Measurements from ENCODE around the gene GPD1.

The GPD1 gene

DNA sequence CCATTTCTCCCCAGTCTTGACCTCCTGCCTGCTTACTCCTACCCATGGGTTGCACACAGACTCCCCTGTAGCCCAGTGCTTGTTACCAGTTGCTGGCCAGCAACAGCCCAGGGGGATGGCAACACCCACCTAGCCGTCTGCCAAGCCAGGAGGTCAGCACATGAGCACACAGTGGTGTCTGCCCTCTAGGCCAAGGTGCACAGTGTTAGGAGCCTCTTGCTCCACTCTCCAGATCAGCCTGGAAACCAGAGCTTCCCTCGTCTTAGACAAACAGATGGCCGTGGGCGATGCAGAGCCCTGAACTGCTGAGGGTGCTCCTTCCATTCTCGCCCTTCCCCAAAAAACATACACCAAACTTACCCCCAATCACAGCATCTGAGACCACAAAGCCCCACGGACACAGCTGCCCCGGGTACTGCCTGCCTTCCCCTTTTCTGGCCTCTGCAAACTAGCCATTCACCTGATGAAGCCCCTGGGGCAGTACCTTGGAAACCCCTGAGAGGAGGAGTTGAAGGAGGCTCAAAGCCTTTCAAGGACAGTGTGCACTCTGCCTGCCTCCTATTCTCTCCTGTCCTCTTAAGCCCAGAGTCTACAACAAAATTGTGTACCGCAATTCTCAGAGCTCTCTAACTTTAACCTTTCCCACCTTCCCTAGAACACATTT lies 1.0 kb upstream of the GPD1 start:
- DNase-seq = no peak

DNA sequence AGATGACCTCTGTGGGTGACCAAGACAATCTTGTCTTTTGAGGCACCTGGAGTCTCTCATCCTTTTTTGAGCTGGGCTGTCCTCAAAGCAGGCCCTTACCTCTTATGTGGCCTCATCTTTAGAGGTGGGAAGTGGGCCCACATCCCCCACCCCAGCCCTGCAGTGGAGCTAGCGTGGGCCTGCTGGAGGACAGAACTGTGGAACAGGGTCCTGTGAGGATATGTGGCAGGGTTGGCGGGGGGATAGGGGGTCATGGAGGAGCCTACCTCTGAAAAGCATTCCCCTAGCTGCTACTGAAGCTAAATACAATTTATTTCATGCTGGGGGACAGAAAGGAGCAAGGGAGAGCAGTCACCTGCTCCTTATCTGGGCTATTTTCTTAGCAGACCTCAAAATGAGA lies 457 bp upstream of the GPD1 start:
- no peak for DNase-seq

DNA sequence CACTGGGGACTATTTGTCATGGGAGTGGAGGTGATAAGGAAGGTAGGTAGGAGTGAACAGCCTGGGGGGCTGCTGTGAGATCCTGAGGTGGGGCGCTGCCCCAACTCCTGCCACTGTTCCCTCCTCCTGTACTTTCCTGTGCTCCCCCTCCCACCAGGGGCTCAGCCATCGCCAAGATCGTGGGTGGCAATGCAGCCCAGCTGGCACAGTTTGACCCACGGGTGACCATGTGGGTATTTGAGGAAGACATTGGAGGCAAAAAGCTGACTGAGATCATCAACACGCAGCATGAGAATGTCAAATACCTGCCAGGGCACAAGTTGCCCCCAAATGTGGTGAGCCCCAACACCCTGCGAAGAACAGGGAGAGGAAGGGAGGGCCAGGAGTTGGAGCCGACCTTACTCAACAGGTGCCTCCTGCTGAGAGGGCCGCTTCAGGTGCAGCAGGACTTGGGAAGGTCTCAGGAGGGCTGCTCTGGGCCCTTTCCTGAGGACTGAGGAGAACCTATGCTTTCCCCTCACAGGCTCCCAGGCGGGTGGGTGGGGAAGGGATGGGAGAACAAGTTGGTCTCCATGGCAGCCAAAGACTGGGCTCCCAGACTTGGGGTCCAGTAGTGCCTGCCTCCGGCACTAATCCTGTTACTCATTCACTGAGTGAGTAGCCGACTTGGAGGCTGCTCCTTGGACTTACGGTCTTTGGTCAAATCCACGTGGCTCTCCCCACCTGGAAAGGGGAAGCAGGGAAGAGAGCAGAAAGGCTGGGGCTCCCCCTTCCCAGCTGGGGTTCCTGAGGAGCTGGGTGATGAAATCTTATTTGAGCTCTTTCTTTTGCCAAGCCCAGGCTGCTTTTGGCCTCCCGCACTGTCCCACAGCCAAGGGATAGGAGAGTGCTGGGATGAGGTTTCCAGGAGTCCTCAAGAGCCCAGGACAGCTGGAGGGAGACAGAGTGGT lies 884 bp downstream of the GPD1 start:
- no peak for DNase-seq

DNA sequence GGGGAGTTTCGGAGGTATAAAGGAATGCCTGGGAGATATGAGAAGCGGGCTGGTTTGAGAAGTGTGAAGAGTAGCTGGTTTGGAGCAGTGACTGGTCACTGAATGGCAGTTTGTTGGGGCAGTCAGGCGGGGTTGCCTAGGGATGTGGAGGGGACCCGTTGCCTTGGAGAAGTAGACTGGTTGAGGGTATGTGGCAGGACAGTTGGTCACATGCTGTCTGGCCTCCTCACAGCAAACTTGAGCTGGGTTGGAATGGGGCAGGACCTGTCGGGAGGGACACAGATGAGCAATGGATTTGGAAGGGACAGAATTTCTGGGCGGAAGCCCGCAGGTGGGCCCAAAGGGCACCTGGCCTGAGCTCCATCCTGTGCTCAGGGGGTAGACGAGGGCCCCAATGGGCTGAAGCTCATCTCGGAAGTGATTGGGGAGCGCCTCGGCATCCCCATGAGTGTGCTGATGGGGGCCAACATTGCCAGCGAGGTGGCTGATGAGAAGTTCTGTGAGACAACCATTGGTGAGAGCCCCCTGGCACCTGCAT lies 2.2 kb downstream of the GPD1 start:
- no peak for DNase-seq

DNA sequence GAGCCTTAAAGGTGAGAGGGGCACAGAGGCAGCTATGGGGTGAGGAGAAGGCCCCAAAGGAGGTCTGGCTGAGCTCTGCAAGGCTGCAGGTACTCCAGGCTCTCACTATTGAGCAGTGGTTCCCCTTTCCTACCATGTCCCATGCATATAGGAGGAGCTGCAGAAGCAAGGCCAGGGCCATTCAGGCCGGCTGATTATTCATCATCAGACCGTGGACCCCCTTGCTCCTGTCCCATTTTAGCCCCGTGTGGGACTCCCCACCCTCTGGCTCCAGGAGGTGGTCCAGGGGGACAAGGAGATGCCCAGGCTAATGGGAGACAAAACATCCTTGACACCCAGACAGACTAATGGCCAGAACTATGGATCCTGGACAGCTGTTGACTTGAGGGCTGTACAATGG lies 3.1 kb downstream of the GPD1 start:
- DNase-seq = no peak

DNA sequence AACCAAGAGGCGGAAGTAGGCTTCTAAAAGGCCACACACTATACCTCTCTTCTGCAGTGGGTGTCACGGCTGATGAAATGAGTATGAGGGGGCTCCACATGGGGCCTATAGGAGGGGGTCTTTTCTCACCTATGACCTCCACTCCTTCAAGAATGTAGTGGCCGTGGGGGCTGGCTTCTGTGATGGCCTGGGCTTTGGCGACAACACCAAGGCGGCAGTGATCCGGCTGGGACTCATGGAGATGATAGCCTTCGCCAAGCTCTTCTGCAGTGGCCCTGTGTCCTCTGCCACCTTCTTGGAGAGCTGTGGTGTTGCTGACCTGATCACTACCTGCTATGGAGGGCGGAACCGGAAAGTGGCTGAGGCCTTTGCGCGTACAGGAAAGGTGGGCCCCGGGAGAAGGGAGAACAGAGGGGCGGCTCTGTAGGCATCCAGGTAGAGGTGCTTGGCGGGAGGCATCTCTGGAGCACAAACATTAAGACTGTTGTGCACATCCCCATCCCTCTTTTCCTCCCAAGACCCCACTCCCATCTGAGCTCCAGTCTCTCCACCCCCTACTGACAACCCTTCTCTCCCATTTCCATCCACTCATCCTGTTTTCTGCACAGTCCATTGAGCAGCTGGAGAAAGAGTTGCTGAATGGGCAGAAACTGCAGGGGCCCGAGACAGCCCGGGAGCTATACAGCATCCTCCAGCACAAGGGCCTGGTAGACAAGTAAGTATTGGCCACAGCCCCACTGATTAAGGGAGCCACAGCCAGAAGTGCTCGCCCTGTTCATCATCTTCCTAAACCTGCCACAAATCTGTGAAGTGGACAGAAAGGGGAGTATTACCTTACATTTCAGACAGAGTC lies 3.8 kb downstream of the GPD1 start:
- no peak for DNase-seq

DNA sequence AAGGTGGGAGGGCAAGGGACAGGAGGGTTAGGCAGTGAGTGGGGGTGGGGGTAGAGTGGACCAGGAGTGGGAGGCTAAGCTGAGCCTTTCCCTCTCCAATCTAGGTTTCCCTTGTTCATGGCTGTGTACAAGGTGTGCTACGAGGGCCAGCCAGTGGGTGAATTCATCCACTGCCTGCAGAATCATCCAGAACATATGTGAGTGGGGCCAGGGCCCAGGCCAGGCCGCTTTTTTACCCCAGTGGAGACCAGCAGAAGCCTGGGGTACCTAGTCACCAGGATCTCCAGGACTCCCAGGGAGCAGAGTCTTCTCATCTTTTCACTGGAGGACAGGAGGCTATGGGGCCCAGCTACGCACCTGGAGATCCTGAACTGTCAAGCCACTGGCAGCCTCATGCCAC lies 5.5 kb downstream of the GPD1 start:
- DNase-seq = no peak

DNA sequence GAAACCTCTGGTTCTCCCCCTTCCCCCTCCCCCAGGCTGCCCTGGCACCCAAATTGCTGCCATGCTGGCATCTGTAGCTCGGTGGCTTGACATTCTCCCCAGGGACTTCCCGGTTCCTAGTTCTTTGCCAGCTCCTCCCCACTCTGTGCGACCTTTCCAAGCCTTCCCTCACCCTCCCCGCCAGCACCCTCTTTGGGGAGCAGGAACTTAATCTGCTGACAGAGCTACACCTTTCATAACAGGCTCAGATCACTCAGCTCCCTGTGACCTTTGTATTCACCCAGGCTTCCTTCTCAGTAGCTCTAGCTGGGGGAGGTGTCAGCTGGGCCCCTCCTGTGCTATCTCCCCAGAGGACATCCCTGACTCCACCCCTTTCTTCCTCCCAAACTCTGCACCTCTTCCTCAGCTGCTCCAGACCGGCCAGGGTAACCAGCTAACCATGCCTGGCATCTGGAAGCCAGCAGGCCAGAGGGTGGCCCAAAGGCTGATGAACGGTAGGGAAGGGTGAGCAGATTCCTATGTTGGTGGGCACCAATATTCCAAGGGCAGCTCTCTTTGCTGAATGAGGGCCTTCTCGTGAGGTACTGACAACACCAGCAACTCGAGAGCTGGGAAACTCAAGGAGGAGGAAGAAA lies 6.4 kb downstream of the GPD1 start:
- DNase-seq = no peak

DNA sequence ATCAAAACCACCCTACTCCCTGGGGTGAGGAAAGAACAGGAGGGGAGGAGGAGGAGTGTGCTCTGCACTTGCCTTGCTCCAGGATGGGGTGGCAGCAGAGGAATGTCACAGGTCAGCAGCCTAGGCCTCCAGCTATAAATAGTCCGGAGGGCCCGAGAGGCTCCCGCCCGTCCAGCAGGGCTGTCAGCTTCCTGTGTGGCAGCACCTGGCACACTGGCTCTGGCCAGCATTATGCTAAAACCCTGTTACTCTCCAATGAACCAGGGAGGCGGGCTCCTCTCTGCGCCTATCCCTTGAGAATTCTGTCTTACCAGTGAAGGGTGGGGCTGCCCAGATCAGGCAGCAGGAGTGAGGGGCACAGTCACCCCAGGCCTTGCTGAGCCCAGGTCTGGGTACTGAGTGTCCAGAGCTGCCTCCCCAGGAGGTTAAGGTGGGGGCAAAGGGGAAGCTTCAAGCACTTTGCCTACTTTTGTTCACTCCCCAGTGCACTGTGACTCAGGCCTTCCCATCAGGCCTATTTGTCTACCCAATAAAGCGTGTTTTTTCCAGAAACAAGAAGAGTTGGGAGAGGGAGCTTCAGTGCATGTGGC lies 7.0 kb downstream of the GPD1 start:
- peak in 1 of 2 experiments; percentile 37 for DNase-seq

DNA sequence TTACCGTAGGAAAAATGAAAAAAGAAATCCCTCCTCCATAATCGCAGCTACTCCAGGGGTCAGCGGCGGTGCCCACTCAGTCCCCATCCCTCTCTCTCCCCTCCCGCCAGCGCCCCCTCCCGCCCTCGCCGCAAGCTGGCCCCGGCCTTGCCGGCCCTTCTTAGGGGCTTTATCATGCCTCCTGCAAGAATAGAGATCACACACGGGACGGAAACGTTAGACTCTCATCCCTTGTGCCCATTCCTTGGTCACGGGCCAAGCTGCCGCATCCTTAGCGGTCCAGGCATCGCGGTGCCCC lies 7.5 kb downstream of the GPD1 start:
- DNase-seq = no peak

DNA sequence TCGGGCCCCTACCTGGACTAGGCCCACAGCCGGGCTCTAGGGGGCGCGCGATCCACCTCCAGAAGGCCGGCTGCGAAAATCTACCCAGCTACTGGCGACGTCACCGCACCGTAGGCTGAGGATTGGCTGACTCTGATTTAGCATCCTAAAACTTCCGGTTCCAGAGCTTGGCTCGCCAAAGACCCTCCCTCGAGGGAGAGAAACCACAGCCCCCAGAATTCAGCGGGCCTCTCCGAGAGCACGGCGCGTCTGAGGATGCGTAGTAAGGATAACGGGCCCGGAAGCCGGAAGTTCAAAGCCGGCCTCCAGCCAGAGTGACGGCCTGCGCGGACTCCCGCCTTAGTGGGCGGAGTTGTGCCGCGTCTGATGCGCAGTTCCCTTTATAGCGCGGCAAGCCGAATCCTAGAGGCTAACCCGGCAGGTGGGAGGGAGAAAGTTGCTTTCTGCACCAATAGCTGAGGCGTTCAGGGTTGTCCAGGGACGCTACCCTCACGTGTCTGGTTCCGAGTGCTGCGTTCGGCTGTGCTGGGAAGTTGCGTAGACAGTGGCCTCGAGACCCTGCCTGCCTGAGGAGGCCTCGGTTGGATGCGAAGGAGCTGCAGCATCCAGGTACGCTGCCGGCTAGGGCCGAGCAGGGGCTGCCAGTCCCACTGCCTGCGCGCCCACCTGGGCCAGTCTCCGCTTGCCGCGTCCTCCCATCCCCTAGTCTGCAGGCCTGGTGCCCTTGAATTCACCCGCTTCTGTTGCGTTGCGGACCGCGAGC lies 8.1 kb downstream of the GPD1 start, which contains the start of gene COX14:
Gene COX14, plus strand, starts transcription at position 544 of the 763 bp plus-strand sequence. CDS start 7,808 bp downstream, outside the sequence.
- DNase-seq = peak; percentile 99 to 100

DNA sequence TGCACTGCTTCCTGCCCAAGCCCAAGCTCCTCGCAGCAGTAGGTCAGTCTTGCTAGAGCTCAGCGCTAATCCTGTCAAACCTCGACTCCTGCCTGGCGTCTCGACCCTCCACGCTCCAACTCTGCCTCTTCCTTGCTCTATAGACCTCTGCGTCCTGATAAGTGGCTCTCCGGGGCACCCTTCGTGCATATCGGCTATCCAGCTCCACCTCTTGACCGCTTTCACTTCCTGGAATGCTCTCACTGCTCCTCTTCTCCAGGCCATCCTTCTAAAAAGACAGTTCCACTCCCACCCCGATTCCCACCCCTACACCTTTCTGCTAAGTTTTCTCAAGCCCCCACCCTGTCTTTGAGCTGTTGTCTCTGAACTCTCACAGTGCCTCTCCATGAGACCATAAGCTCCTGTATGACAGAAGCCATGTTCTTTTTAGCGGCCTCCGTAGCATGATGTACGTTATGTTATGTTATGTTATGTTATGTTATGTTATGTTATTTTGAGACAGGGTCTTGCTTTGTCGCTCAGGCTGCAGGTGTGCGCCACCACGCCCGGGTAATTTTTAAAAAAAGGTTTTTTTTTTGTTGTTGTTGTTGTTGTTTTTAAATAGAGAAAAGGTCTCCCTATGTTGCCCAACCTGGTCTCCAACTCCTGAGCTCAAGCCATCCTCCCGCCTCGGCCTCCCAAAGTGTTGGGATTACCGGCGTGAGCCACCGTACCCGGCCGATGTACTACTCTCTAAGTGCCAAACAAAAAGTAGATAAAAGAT lies 8.8 kb downstream of the GPD1 start:
- DNase-seq = peak in 1 of 2 experiments; percentile 69

DNA sequence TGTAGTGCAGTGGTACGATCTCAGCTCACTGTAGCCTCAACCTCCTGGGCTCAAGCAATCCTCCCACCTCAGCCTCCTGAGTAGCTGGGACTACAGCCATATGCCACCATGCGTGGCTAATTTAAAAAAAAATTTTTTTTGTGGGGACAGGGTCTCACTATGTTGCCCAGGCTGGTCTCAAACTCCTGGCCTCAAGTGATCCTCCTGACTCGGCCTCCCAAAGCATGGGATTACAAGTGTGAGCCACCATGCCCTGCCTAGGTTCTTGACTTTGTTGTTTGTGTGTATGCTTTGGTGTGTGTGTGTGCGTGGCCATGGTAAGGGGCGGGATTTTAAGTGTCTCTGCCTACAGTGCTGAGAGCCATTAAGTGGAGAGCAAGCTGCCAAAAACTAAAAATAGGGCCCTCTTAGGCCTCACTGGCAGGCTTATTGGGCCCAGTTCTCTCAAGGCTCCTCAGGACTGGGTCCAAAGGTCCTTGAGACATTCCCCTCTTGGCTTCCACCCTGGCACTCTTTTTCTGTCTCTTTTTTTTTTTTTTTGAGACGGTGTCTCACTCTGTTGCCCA lies 13.3 kb downstream of the GPD1 start:
- no peak for DNase-seq

DNA sequence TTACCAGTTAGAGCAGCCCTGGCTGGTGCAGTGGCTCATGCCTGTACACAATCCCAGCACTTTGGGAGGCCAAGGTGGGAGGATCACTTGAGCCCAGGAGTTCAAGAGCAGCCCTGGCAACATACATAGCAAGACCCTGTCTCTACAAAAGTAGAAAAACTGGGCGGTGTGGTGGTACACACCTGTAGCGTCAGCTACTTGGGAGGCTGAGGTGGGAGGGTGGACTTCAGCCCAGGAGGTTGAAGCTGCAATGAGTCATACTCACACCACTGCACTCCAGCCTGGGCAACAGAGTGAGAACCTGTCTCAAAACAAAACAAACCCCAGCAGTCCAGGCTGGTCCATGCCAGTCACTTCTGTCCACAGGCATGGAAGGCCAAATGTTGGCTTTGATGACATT lies 15.6 kb downstream of the GPD1 start:
- no peak for DNase-seq

DNA sequence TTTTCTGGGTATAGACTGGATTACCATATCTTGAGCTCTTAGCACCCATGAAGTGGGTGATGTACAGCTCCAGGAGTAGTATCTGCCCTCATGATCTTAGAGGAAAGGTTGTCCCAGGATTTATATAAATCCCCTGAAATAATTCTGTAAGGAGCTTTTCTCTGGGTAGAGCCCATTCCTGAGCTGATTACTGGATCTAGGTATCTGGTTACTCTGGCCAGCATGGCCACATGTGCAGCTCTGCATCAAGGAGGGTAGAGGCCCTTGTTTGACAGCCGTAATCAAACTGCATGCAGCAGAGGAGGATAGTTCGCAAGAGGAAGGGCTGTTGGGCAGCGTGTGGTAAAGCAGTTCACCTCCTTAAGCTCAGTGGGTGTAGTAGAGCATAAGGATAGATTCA lies 16.7 kb downstream of the GPD1 start:
- DNase-seq = no peak

DNA sequence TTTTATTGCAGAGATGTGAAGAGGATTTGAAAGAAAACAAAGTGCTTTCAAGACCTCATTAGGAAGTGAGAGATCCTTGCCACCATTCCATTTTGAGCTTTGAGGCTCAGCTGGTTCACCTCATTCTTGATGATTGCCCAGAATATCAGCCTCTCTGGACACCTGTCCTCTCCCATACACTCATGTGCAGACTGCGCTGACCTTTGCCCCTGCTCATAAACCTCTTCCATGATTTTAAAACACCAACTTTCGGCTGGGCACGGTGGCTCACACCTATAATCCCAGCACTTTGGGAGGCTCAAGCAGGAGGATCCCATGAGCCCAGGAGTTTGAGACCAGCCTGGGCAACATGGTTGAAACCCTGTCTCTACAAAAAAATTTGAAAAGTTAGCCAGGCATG lies 17.1 kb downstream of the GPD1 start:
- DNase-seq = no peak

DNA sequence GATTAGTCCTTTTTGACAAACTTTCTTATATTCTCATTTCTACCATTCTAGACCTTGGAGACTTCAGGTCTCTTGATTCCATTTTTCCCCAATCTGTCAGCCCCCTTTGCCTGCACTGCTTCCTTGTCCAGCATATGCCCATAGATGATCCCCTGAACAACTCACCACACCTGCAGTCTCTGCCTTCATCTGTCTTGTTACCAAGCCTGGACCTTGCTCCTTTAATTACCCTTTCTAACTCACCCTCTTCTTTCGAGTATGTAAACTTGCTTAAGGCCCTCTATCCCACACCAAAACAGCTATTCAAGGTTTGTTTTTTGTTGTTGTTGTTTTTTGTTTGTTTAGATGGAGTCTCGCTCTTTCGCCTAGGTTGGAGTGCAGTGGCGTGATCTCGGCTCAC lies 17.8 kb downstream of the GPD1 start:
- no peak for DNase-seq

DNA sequence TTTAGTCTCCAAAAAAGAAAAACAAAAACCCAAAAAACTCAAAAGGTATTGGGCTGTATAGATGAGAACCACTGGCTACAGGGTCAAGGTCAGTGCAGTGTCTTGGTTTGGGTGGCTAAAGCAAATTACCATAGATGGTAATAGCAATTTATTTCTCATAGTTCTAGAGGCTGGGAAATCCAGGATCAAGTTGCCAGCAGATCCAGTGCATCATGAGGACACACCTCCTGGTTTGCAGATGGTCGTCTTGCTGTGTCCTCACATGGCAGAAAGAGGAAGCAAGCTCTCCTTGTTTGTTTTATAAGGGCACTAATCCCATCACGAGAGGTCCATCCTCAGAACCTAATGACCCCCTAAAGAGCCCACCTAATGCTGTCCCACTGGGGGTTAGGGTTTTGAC lies 19.4 kb downstream of the GPD1 start:
- no peak for DNase-seq

DNA sequence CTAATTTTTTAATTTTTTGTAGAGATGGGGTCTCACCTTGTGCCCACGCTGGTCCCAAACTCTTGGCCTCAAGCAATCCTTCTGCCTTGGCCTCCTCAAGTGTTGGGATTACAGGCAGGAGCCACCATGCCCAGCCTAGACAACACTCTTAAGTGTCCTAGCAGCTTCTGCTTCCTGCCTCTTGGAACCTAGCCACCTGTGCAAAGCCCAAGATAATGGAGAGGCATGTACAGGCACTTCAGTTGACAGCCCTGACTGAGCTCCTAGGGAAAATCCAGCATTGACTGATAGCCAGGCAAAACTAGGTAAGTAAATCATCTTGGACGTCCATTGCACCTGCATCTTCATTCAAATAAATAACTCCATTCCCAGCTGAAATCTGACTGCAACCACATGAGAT lies 23.7 kb downstream of the GPD1 start:
- no peak for DNase-seq

DNA sequence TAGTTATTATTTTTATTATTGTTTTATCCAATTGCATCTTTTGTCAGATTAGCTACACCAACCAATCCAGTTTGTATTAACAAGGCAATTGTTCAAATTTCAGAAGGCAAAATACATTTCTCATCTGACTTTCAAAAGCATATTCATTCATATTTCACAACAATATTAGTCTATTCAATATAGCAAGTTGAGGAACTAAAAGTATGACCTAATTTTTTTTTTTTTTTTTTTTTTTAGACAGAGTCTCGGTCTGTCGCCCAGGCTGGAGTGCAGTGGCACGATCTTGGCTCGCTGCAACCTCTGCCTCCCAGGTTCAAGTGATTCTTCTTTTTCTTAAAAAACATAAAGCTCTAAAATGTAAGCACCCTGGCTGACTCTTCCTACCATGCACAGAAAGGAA lies 25.5 kb downstream of the GPD1 start:
- no peak for DNase-seq

Data from SW 1271 (cell line).